ENCODE data around the gene FLNB. TPM values are rescaled to one million over a fixed set of nuclear protein-coding genes. Genes with fewer than 3 reads are reported as not detected.

The FLNB gene
- total RNA-seq, 1 experiment from 2014 or later: 75.4 TPM

GRCh38 chr3:58026598-58026997 lies 18.4 kb downstream of the FLNB start:
- Histone ChIP-seq H3K4me3 (ENCODE audit: insufficient read depth, low read depth, low read length) (no peak overlapping the region), H3K27me3 (ENCODE audit: control insufficient read depth, insufficient read depth, low read length) (no peaks in the 10 kb centered on the region), H3K36me3 (replicated peaks; ENCODE audit: control insufficient read depth, insufficient read depth, low read length) (no peaks in the 10 kb centered on the region)
- DNase-seq: no peak

DNA sequence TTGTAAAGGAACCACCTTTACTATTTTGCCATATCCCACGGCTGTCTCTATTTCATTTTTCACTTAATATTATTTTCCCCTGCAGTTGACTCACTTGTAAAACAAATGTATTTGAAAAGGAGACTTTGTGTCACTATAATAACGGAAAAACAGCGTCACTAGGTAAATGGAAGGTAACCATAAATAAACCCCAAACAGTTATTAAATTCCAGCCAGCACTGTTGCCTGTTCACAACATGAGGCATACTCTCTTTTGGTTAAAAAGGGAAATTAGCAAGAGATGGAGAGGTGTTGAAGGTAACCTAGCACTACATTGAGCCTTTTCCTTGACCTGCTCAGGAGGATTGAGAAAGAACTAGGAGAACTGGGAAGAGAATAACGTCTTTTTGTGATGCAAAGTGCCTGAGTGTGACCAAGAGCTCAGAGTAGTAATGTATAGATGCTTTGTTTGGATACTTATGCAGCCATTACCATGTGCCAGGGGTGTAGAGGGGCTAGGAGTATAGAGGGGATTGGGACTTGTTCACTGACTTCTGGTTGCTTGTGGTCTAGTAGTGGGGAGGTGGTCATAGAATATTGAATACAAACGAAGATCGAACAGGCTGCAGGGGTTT lies 19.6 kb downstream of the FLNB start:
- no peak for DNase-seq
- H3K27me3 ChIP-seq (ENCODE audit: control insufficient read depth, insufficient read depth, low read length): no peaks in the 10 kb centered on the region
- no peak overlapping the region for H3K4me3 ChIP-seq (ENCODE audit: insufficient read depth, low read depth, low read length)
- no peaks in the 10 kb centered on the region for H3K36me3 ChIP-seq (replicated peaks; ENCODE audit: control insufficient read depth, insufficient read depth, low read length)

- H3K4me3 ChIP-seq (ENCODE audit: insufficient read depth, low read depth, low read length): no peak overlapping the region
- no peaks in the 10 kb centered on the region for H3K36me3 ChIP-seq (replicated peaks; ENCODE audit: control insufficient read depth, insufficient read depth, low read length)
- no peak for DNase-seq
Observed at GRCh38 chr3:58028902-58029301, 20.7 kb downstream of the FLNB start.

DNA sequence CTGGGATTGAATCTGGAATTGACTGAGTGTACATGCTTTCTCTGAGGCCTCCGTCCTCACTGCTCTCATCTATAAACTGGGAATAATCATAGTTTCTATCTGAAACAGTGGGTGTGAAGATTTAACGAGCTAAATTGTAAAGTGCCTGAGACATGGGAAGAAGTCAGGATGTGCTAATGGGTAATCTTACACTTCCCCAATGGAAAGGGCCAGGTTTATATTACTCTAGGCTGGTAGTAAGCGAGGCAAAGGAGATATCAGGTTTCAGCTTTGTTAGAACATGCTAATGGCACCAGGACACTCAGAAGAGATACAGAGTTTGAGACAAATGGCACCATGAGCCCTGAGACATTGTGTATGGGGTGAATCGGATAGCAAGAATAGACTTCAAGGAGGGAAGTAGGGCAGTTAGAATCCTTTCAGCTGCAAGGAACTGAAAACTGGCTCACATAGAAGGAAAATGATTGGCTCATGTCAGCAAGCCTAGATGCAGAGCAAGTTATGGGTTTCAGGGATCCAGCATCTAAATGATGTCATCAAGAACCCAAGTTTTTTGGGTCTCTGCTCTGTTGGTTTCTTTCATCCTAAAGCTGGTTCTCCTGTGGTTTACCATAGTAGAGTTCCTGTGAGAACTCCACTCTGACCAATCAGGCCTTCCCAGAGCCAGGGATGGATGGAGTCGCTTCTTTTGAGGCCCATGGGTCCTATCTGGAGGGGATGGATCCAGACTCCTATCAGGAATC lies 21.8 kb downstream of the FLNB start:
- Histone ChIP-seq H3K36me3 (replicated peaks; ENCODE audit: control insufficient read depth, insufficient read depth, low read length) (no peaks in the 10 kb centered on the region), H3K27me3 (ENCODE audit: control insufficient read depth, insufficient read depth, low read length) (no peaks in the 10 kb centered on the region), H3K4me3 (ENCODE audit: insufficient read depth, low read depth, low read length) (no peak overlapping the region)
- DNase-seq: no peak

More at GRCh38 chr3:58028902-58029301, 20.7 kb downstream of the FLNB start:
- H3K27me3 ChIP-seq (ENCODE audit: control insufficient read depth, insufficient read depth, low read length): no peaks in the 10 kb centered on the region

- H3K27me3 ChIP-seq (ENCODE audit: control insufficient read depth, insufficient read depth, low read length): no peaks in the 10 kb centered on the region
- H3K36me3 ChIP-seq (replicated peaks; ENCODE audit: control insufficient read depth, insufficient read depth, low read length): no peaks in the 10 kb centered on the region
- H3K4me3 ChIP-seq (ENCODE audit: insufficient read depth, low read depth, low read length): no peak overlapping the region
- DNase-seq: no peak
Observed at GRCh38 chr3:58032186-58032585, 24.0 kb downstream of the FLNB start.

- H3K36me3 ChIP-seq (replicated peaks; ENCODE audit: control insufficient read depth, insufficient read depth, low read length): no peaks in the 10 kb centered on the region
- H3K27me3 ChIP-seq (ENCODE audit: control insufficient read depth, insufficient read depth, low read length): no peaks in the 10 kb centered on the region
- no peak for DNase-seq
- no peak overlapping the region for H3K4me3 ChIP-seq (ENCODE audit: insufficient read depth, low read depth, low read length)
Observed at GRCh38 chr3:58034738-58035523, 26.7 kb downstream of the FLNB start.

- Histone ChIP-seq H3K36me3 (replicated peaks; ENCODE audit: control insufficient read depth, insufficient read depth, low read length) (no peaks in the 10 kb centered on the region), H3K27me3 (ENCODE audit: control insufficient read depth, insufficient read depth, low read length) (no peaks in the 10 kb centered on the region), H3K4me3 (ENCODE audit: insufficient read depth, low read depth, low read length) (no peak overlapping the region)
- DNase-seq: no peak
Observed at GRCh38 chr3:58035524-58036255, 27.5 kb downstream of the FLNB start.

- Histone ChIP-seq H3K36me3 (replicated peaks; ENCODE audit: control insufficient read depth, insufficient read depth, low read length) (no peaks in the 10 kb centered on the region), H3K4me3 (ENCODE audit: insufficient read depth, low read depth, low read length) (no peak overlapping the region), H3K27me3 (ENCODE audit: control insufficient read depth, insufficient read depth, low read length) (no peaks in the 10 kb centered on the region)
- no peak for DNase-seq
Observed at GRCh38 chr3:58036293-58037032, 28.2 kb downstream of the FLNB start.

DNA sequence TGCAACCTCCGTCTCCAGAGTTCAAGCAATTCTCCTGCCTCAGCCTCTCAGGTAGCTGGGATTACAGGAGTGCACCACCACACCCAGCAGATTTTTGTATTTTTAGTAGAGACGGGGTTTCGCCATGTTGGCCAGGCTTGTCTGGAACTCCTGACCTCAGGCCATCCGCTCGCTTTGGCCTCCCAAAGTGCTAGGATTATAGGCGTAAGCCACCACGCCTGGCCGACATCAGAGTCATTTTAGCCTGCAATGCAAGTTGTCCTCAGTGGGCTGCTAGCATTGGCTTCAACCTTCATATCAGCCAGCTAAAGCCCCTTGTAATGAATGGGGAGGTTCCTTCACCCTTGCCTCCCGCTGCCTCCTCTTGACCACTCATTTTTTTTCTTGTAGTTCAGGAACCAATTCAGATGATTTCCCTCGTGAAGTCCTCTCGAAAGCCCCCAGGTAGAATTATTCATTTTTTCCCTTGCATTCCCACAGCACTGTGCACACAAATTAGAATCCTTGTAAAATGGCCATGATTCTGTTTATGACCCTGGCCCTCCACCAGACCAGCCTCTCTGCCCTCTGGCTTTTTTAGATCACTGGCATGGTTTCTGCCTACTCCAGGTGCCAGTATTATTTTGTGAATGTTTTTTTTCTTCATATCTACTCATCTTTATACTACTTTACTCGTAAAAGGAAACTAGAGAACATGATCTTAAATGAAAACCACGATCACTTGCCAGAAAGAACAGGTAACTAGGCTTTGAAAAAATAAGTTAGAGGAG lies 29.1 kb downstream of the FLNB start:
- no peak overlapping the region for H3K4me3 ChIP-seq (ENCODE audit: insufficient read depth, low read depth, low read length)
- H3K27me3 ChIP-seq (ENCODE audit: control insufficient read depth, insufficient read depth, low read length): no peaks in the 10 kb centered on the region
- H3K36me3 ChIP-seq (replicated peaks; ENCODE audit: control insufficient read depth, insufficient read depth, low read length): no peaks in the 10 kb centered on the region
- DNase-seq: no peak

DNA sequence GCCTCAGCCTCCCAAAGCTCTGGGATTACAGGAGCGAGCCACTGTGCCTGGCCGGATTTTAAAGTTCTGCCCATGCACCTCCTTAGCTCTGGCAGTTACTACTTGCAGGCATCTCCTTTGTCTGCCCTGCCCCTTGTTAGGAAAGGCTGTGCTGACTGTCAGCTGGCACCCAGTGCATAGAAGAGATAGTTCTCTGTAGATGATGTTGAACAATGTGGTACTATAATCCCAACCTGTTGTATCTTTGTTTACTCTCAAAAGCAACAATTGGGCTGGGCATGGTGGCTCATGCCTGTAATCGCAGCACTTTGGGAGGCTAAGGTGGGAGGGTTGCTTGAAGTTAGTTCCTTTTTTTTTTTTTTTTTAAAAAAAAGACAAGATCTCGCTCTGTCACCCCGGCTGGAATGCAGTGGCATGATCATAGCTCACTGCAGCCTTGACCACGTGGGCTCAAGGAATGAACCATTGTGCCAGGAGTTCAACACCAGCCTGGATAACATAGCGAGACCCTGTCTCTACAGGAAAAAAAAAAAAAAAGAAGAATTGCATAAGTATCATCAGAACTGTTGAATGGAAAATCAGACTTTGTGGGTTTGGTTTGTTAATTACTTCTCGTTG lies 30.6 kb downstream of the FLNB start:
- no peaks in the 10 kb centered on the region for H3K27me3 ChIP-seq (ENCODE audit: control insufficient read depth, insufficient read depth, low read length)
- no peaks in the 10 kb centered on the region for H3K36me3 ChIP-seq (replicated peaks; ENCODE audit: control insufficient read depth, insufficient read depth, low read length)
- DNase-seq: no peak
- H3K4me3 ChIP-seq (ENCODE audit: insufficient read depth, low read depth, low read length): no peak overlapping the region

DNA sequence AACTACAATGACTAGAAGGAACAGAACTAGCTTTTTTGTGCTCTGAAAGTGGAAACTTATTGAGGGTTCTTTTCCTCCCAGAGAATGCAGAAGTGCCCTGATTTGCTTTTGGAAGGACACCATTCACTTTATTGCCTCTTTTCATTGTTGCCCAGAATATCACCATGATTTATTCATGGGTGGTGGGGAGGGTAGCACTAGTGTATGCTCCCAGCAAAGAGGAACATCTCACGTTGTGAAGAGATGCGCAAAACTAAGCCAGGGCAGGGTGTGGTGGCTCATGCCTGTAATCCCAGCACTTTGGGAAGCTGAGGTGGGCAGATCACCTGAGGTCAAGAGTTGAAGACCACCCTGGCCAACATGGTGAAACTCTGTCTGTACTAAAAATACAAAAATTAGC lies 31.4 kb downstream of the FLNB start:
- Histone ChIP-seq H3K36me3 (replicated peaks; ENCODE audit: control insufficient read depth, insufficient read depth, low read length) (no peaks in the 10 kb centered on the region), H3K27me3 (ENCODE audit: control insufficient read depth, insufficient read depth, low read length) (no peaks in the 10 kb centered on the region), H3K4me3 (ENCODE audit: insufficient read depth, low read depth, low read length) (no peak overlapping the region)
- no peak for DNase-seq

DNA sequence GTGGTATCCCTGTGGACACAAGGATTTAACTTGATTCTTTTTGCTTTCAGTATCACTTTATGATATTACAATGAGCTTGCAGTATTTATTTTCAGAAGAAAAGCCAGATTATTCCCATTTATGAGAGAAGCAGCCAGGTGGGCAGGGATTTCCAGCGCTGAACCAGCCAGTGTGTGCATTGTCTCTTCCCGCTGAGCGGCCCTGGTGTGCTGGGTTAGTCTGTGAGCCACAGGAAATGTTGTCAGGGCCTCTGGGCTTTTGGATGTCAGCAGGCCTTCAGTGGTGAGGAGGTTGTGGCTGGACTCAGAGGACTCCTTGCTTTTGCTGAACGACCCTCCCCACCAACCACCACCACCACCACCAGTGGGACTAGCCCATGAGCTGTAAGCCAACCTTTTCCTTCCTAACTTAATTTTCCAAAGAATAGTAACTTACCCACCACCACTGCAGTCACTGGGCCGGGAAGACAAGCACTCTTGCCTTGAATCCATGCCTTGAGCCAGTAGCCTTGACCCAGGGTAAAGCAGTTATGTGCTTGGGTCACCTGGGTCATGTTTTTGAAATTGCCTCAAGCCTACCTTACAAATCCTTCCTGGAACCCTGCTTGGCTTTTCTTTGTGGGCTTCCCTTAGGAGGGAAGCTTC lies 33.1 kb downstream of the FLNB start:
- Histone ChIP-seq H3K36me3 (replicated peaks; ENCODE audit: control insufficient read depth, insufficient read depth, low read length) (no peaks in the 10 kb centered on the region), H3K4me3 (ENCODE audit: insufficient read depth, low read depth, low read length) (no peak overlapping the region), H3K27me3 (ENCODE audit: control insufficient read depth, insufficient read depth, low read length) (no peaks in the 10 kb centered on the region)
- no peak for DNase-seq
